Activated CD8-positive, alpha-beta memory T cell treated with anti-CD3 and anti-CD28 coated beads, Interleukin-2, amount 50 U/mL, for 48 hours (primary cell): ENCODE results near the gene TMEM256.
A peak's percentile ranks its signal among the peaks of the same experiment; 100 is the strongest.

Experiments
- DNase-seq: peaks from one replicate; pipeline ENCODE4 v3.0.0-alpha.2; 2020

The TMEM256 gene

GRCh38 chr17:7407485-7408251 lies 3.8 kb upstream of the TMEM256 start, which contains the start of gene NLGN2:
TSS of gene NLGN2 (plus strand) at chr17:7407845. CDS start at chr17:7408256, 411 bp downstream.
- no peak for DNase-seq

GRCh38 chr17:7407082-7407481 lies 3.2 kb upstream of the TMEM256 start:
- no peak for DNase-seq

- DNase-seq = no peak
Observed at GRCh38 chr17:7406235-7406825, 2.4 kb upstream of the TMEM256 start.

- DNase-seq = no peak
Observed at GRCh38 chr17:7405350-7406234, 1.7 kb upstream of the TMEM256 start.

GRCh38 chr17:7404737-7405349 lies 946 bp upstream of the TMEM256 start:
- DNase-seq = peak; percentile 70

- no peak for DNase-seq
Observed at GRCh38 chr17:7403727-7403976, 245 bp downstream of the TMEM256 start.

GRCh38 chr17:7403043-7403726 lies 712 bp downstream of the TMEM256 start:
- no peak for DNase-seq

- DNase-seq = no peak
Observed at GRCh38 chr17:7398612-7399011, 5.3 kb downstream of the TMEM256 start.

- no peak for DNase-seq
Observed at GRCh38 chr17:7396147-7396546, 7.8 kb downstream of the TMEM256 start.

- peak; percentile 92 for DNase-seq
Observed at GRCh38 chr17:7394452-7395191, 9.3 kb downstream of the TMEM256 start, which contains the start of gene PLSCR3. TSS of gene PLSCR3 (minus strand) at chr17:7394525. CDS start at chr17:7394110, 415 bp downstream.

GRCh38 chr17:7393613-7394451 lies 10.1 kb downstream of the TMEM256 start:
- peak; percentile 69 for DNase-seq

GRCh38 chr17:7392696-7393612 lies 10.9 kb downstream of the TMEM256 start:
- no peak for DNase-seq

- DNase-seq = no peak
Observed at GRCh38 chr17:7391307-7391706, 12.6 kb downstream of the TMEM256 start.

- no peak for DNase-seq
Observed at GRCh38 chr17:7389924-7390910, 13.7 kb downstream of the TMEM256 start.

- no peak for DNase-seq
Observed at GRCh38 chr17:7388856-7389255, 15.0 kb downstream of the TMEM256 start.

- no peak for DNase-seq
Observed at GRCh38 chr17:7384489-7385081, 19.3 kb downstream of the TMEM256 start.

- DNase-seq = peak; percentile 89
Observed at GRCh38 chr17:7383742-7384488, 20.0 kb downstream of the TMEM256 start.
